Activated CD4-positive, CD25-positive, alpha-beta regulatory T cell treated with anti-CD3 and anti-CD28 coated beads, Interleukin-2, amount 50 U/mL, for 16 hours (primary cell): ENCODE data around the gene JAK3.
"Not testable (repeated sequence)": the region's sequence is repeated elsewhere in the genome, so short reads cannot be mapped to it uniquely, and the experiment has no call there.

Experiments
- DNase-seq: peaks from one replicate; pipeline ENCODE4 v3.0.0-alpha.2; 2020; ENCODE audit warnings: low read depth, low spot score

Gene JAK3

DNA sequence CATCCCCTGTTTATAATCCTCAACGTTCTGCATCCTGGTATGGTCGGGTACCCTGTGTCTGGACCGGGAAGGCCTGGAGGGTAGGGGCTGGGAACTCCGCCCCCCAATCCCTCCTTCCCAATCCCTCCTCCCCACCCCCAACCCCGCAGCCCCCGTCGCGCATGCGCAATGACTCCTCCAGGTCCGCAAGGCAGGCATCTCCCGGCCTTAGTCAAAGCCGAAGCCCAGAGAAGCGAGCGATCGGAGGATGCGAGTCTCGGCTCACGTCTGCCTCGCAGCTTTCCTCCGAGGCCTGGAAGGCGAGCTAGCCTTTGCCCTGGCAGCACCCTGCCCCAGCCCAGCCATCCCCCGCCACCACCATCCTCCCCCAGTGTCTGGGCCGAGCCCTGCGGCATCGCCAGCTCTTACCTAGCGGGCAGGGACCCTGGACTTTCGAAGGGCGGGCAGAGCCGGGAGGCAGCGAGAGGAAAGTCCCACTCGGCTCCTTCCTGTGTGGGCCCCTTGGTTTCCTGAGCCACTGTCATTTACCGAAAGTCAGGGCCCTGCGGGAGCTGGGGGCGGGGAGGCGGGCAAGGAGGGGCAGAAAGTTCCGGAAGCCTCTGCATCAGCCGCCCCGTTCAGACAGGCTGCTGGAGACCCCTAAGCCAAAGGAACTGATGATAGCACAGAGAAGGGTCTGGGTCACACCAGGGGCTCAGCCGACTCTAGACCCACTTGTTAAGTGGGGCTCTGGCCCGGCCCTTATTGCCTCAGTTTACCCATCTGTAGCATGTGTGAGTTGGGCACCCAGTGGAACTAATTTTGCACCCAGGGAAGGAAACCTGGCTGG lies at the start of gene JAK3:
Gene JAK3 (minus strand): TSS at position 445 of the 829 bp plus-strand sequence. CDS start 3,565 bp downstream, outside the sequence.
- DNase-seq = peak; percentile 75

DNA sequence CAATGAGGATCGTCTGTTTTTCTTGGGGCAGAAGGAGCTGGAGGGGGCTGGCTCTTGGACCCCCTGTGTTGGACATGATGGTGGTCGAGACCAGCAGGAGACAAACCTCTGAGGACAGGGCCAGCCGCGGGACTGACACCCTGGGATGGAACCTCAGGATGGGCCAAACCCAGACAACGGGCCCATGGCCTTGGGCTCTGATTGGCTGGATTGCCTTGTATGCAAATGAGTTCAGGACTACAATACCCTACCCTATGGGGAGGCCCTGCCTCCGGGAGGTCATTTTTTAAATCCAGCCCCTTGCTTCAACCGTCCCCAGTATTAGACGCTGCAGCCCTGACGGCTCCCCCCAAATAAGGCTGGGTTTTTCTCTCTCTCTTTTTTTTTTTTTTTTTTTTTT lies 46.0 kb upstream of the JAK3 start:
- DNase-seq = no peak

GRCh38 chr19:17889609-17890214 lies 41.9 kb upstream of the JAK3 start:
- no peak for DNase-seq

DNA sequence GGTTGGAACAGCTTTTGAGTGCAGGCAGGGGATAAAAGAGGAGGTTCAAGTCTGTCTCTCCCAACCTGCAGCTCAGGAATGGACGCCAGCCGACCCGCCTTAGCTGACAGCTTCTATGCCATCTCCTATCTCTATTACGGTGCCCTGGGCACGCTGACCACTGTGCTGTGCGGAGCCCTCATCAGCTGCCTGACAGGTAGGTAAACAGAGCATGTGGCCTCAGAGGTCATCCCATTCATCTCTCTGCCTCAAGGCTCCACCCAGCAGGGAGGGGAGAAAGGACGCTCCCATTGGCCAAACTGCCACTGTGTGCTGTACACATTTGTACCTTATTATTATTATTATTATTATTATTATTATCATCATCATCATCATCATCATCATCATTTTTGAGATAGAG lies 40.5 kb upstream of the JAK3 start:
- DNase-seq = no peak

DNA sequence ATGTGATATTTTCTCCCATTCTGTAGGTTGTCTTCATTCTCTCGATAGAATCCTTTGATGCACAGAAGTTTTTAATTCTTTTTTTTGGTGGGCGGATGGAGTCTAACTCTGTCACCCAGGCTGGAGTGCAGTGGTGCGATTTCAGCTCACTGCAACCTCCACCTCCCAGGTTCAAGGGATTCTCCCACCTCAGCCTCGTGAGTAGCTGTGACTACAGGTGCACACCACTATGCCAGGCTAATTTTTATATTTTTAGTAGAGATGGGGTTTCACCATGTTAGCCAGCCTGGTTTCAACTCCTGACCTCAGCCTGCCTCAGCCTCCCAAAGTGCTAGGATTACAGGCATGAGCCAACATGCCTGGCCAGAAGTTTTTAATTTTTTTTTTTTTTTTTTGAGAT lies 39.4 kb upstream of the JAK3 start:
- DNase-seq = not testable (repeated sequence)

DNA sequence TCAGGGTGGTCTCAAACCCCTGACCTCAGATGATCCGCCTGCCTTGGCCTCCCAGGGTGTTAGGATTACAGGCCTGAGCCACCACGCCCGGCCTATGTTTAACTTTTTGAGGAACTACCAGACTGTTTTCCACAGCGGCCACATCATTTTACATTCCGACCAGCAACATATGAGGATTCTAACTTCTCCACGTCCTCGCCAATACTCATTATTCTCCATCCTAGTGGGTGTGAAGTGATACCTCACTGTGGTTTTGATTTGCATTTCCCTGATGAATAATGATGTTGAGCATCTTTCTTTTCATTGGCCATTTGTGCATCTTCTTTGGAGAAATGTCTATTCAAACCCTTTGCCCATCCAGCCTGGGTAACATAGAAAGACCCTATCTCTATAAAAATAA lies 38.7 kb upstream of the JAK3 start:
- no peak for DNase-seq

DNA sequence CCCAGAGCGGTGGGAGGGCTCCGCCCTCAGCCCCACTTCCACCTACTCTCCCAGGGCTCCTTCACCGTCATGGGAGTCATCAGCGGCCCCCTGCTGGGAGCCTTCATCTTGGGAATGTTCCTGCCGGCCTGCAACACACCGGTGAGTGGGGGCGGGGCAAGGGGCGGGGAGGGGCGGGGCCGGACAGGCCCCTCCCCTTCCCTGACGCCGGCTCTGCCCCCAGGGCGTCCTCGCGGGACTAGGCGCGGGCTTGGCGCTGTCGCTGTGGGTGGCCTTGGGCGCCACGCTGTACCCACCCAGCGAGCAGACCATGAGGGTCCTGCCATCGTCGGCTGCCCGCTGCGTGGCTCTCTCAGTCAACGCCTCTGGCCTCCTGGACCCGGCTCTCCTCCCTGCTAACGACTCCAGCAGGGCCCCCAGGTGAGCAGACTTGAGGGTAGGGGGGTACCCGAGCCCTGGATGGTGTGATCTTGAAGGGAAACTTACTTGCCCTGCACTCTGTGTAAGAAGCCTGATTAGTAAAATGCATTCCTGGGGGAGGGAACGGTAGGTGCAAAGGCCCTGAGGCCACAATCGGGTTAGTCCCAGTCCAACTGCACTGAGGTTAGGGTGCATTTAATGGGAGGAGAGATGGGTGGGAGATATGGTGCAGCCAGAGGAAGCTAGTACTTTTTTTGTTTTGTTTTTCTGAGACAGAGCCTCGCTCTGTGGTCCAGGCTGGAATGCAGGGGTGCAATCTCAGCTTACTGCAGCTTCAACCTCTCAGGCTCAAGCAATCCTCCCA lies 36.0 kb upstream of the JAK3 start:
- no peak for DNase-seq

- no peak for DNase-seq
Observed at GRCh38 chr19:17881701-17882100, 33.9 kb upstream of the JAK3 start.

DNA sequence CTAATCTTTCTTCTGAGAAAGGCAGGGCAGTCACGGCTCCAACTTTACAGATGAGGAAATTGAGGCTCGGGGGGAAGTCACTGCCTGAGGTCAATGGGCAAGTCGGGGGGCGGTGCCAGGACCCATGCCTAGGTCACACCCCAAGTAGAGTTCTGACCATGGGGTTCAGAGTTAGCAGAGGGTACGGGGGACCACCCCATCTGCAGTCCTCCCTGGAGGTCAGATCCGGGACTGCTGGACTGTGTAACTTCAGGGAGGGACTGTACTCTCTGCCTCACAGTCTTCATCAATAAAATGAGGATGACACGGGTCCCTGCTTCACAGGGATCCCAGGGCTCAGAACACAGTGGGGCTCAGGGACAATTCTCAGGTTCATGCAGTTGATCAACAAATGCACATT lies 31.7 kb upstream of the JAK3 start:
- DNase-seq = no peak

DNA sequence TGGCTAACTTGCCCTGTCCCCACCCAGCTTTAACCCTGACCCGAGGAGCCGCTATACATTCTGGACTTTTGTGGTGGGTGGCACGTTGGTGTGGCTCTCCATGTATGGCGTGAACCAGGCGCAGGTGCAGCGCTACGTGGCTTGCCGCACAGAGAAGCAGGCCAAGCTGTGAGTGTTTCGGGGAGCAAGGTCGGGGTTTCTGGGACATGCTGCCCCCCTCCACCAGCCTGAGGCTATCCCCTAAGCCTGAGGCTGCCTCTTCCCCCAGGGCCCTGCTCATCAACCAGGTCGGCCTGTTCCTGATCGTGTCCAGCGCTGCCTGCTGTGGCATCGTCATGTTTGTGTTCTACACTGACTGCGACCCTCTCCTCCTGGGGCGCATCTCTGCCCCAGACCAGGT lies 29.9 kb upstream of the JAK3 start:
- DNase-seq = no peak

GRCh38 chr19:17874758-17875135 lies 27.0 kb upstream of the JAK3 start:
- no peak for DNase-seq

GRCh38 chr19:17873786-17874757 lies 26.3 kb upstream of the JAK3 start:
- no peak for DNase-seq

DNA sequence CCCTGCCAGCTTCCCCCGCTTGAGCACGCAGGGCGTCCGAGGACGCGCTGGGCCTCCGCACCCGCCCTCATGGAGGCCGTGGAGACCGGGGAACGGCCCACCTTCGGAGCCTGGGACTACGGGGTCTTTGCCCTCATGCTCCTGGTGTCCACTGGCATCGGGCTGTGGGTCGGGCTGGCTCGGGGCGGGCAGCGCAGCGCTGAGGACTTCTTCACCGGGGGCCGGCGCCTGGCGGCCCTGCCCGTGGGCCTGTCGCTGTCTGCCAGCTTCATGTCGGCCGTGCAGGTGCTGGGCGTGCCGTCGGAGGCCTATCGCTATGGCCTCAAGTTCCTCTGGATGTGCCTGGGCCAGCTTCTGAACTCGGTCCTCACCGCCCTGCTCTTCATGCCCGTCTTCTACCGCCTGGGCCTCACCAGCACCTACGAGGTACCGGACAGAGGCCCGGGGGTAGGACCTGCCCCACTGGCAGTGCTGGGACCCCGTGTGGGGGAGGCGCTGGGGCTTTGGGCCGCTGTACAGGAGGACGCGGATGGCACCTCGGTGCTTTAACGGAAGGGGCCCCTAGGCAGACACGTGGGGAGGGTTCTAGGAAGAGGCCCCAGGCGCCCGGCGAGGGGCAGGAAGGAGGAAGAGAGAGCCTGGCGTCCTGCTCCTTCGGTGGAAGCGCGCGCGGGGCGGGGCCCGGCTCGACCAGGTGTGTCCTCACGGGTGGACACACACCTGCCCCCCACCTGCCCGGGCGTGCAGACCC lies 24.6 kb upstream of the JAK3 start:
- no peak for DNase-seq

GRCh38 chr19:17871878-17872250 lies 24.1 kb upstream of the JAK3 start, which contains the start of gene SLC5A5:
Gene SLC5A5, plus strand, starts transcription at chr19:17871945. Its CDS starts 375 bp downstream, at chr19:17872320.
- no peak for DNase-seq

DNA sequence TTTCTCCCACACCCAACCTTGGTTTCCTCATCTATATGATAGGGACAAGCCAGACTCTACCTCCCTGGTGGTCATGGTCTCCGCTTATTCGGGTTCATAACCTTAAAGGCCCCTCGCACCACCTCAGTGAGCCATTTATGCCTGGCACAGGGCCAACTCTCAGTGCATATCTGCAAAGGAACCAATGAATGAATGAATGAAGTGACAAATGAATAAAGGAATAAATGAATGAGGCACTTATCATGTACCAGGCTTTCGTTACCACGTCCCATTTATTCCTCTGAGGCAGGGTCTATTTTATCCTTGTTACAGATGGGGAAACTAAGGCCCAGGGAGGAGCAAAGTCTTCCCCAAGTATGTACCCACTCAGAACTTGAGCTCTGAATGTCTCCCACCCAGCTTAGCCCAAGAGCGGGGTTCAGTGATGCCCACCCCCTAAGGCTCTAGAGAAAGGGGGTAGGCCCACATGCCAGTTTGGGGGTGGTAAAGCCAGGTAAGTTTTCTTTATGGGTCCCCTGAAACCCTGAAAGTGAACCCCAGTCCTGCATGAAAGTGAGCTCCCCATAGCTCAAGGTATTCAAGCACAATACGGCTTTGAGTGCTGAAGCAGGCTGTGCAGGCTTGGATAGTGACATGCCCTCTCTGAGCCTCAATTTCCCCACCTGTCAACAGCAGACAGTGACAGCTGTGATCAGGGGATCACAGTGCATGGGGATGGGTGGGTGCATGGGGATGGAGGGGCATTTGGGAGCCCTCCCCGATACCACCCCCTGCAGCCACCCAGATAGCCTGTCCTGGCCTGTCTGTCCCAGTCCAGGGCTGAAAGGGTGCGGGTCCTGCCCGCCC lies 23.5 kb upstream of the JAK3 start:
- DNase-seq = no peak

DNA sequence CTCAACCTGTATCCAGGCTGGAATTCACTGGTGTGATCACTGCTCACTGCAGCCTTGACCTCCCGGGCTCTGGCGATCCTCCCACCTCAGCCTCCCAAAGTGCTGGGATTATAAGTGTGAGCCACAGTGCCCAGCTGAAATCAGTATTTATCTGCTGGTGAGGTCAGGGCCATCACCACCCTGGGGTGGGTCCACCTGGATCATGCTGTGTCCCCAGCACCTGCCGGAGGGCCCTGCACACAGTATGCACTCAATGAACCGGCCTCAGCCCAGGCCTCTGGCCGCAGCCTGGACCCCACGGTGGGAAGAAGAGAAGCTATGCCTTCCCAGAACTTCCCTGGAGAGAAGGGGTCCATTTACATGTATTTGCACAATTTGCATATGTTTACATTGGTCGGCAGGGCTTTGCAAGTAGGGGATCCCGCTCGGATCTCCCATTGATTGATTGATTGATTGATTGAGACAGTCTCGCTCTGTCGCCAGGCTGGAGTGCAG lies 21.4 kb upstream of the JAK3 start:
- no peak for DNase-seq

DNA sequence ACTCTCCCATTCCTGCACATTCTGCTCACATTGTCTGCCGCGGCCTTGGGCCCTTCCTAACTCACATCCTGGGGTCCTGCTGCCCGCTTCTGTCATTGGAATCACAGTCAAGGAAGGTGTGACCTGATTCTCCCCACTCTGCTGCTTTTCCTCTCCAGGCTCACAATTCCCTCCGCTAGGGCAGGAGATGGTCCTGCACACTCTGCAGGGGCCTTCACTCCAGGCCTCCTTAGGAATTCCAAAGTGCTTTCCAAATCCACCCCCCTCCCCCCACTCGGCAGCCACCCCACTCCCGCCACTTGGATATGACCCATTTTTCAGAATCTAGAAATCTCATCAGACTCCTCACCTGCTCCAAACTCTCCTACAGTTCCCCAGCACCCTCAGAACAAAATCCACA lies 20.9 kb upstream of the JAK3 start:
- no peak for DNase-seq

DNA sequence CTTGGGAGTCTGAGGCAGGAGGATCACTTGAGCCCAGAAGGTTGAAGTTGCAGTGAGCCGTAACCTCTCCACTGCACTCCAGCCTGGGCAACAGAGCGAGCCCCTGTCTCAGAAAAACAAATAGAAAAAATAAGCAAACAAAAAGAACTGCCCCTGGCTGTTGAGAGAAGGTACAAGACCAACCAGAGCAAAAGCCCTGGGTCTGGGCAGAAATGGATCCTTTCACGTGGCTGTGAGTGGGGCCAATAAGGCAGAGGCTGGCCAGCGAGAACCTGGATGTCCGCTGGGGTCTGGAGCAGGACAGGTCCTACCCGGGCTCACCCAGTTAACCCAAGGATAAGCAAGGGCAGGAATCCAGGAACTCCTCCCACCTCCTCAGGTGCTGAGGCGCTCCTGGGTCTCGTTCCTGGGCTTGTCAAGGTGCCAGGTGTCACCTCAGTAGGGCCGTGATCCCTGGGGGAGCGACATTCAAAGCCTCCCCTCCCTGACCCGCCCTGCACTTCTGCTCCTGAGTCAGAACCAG lies 19.2 kb upstream of the JAK3 start:
- DNase-seq = no peak

- no peak for DNase-seq
Observed at GRCh38 chr19:17866312-17866963, 18.7 kb upstream of the JAK3 start.
